A673 (cell line): ENCODE results near the gene E2F3. TPM values are rescaled to one million over a fixed set of nuclear protein-coding genes. Genes with fewer than 3 reads are reported as not detected.

Experiments used
- BruUV-seq: library from RNA; stranded (reverse); fragments of 400-500 nt; replicated peaks from 2 replicates; lab custom pipeline; 2021; lab: Mats Ljungman, UMichigan
- CTCF ChIA-PET: fragments of 300-600 bp; sonication (Branson Sonifier 250); formaldehyde crosslinking; loops from one replicate; lab custom pipeline; 2022; ENCODE audit warnings: antibody characterized with exemption; lab: Charles Lee
- POLR2A ChIA-PET: fragments of 300-600 bp; sonication (Branson Sonifier 250); formaldehyde crosslinking; loops from one replicate; lab custom pipeline; 2022; ENCODE audit warnings: antibody characterized with exemption; ENCODE audit not compliant: low non-redundant PET; lab: Charles Lee
- DNase-seq: peaks from one replicate; pipeline ENCODE4 v3.0.0-alpha.2; 2015; ENCODE audit warnings: low spot score
- H3K27ac ChIP-seq: fragments of 200-600 bp; sonication (generic); 2 replicates; pipeline ENCODE4 v1.5.1; 2016; ENCODE audit warnings: mixed run types, low read depth, mild to moderate bottlenecking, mixed read lengths, antibody characterized with exemption, low read length; ENCODE audit not compliant: poor library complexity, severe bottlenecking
- H3K27me3 ChIP-seq: fragments of 200-600 bp; sonication (generic); replicated peaks from 2 replicates; pipeline ENCODE4 v1.6.1; 2017; ENCODE audit warnings: mixed run types, low read depth, mild to moderate bottlenecking, mixed read lengths, antibody characterized with exemption, low read length; ENCODE audit not compliant: insufficient read depth, poor library complexity
- H3K36me3 ChIP-seq: fragments of 200-600 bp; sonication (generic); 2 replicates; pipeline ENCODE4 v1.6.1; 2016; ENCODE audit warnings: mixed run types, mild to moderate bottlenecking, mixed read lengths, antibody characterized with exemption, low read length; ENCODE audit not compliant: insufficient read depth, poor library complexity, severe bottlenecking
- H3K4me1 ChIP-seq: fragments of 200-600 bp; sonication (generic); 2 replicates; pipeline ENCODE4 v1.6.1; 2017; ENCODE audit warnings: mixed run types, mild to moderate bottlenecking, mixed read lengths, antibody characterized with exemption, low read length; ENCODE audit not compliant: insufficient read depth, poor library complexity, severe bottlenecking
- H3K4me3 ChIP-seq: fragments of 200-600 bp; sonication (generic); 2 replicates; pipeline ENCODE4 v1.5.1; 2016; ENCODE audit warnings: low read depth, mixed run types, mild to moderate bottlenecking, mixed read lengths, low read length; ENCODE audit not compliant: poor library complexity, severe bottlenecking
- H3K9me3 ChIP-seq: fragments of 200-600 bp; sonication (generic); 2 replicates; pipeline ENCODE4 v1.6.1; 2016; ENCODE audit warnings: mixed run types, low read depth, mild to moderate bottlenecking, mixed read lengths, antibody characterized with exemption, low read length; ENCODE audit not compliant: poor library complexity, severe bottlenecking
- EZH2 ChIP-seq: fragments of 200-600 bp; sonication (generic); IDR thresholded peaks from 2 replicates; pipeline ENCODE4 v1.6.1; 2017; ENCODE audit warnings: borderline replicate concordance, low read depth, mild to moderate bottlenecking, mixed read lengths, antibody characterized with exemption, low read length; ENCODE audit not compliant: poor library complexity, severe bottlenecking
- intact Hi-C: fragments of 100-400 bp; cut with micrococcal nuclease; formaldehyde crosslinking; loops from one replicate; pipeline ENCODE4 v1.10.0; 2022; ENCODE audit not compliant: unreplicated experiment
- total RNA-seq: library from RNA; stranded (reverse); gene quantifications from 2 replicates; pipeline ENCODE4 v1.2.3, GENCODE V29; 2021
- TF ChIP-seq, protein P1 (sequence below): fragments of 300-800, 200-600 bp; sonication (generic); conservative IDR thresholded peaks from 2 replicates; pipeline ENCODE4 v1.5.1; 2017; ENCODE audit warnings: low read depth, mild to moderate bottlenecking, antibody characterized with exemption, low read length, moderate library complexity, mixed read lengths

E2F3 gene
- total RNA-seq, 1 experiment from 2014 or later = 42.4 TPM

DNA sequence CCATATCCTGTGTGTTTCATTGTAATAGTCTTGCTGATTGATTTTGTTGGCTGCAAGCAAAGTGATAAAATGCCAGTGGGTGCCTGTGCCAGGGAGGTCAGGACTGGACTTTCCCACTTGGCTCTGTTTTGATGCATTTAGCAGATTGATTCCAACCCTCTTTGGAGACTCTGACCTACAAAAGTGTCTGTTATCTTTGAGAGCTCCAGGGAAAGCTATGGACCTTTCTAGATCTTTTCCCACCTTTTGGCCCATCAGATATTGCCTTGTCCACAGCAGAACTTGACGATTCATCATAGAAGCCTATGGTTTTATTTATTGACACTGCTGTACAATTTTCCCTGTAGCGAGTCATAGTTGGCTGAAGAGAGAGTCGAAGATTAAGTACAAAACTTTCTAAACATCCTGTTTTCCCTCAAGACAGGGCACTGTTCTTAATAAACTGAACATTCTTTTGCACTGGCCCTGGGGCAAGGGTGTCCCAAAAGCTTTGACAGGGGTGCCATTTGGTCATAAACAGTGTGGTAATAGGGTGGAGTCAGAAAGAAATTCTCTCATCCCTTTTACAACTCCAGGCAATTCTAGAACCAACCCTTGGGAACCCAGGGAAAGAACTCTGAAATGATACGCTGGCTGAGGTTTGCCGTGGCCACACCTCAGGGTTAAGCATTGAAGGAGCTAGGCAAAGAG, 53.7 kb downstream of the E2F3 start:
- CTCF ChIA-PET = no interaction called here

GRCh38 chr6:20458027-20458894, 56.6 kb downstream of the E2F3 start:
- BruUV-seq = no TSS peak
- TF ChIP-seq, protein P1, sequence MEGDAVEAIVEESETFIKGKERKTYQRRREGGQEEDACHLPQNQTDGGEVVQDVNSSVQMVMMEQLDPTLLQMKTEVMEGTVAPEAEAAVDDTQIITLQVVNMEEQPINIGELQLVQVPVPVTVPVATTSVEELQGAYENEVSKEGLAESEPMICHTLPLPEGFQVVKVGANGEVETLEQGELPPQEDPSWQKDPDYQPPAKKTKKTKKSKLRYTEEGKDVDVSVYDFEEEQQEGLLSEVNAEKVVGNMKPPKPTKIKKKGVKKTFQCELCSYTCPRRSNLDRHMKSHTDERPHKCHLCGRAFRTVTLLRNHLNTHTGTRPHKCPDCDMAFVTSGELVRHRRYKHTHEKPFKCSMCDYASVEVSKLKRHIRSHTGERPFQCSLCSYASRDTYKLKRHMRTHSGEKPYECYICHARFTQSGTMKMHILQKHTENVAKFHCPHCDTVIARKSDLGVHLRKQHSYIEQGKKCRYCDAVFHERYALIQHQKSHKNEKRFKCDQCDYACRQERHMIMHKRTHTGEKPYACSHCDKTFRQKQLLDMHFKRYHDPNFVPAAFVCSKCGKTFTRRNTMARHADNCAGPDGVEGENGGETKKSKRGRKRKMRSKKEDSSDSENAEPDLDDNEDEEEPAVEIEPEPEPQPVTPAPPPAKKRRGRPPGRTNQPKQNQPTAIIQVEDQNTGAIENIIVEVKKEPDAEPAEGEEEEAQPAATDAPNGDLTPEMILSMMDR = no peak
- TF ChIP-seq EZH2 = no peak
- H3K27me3 ChIP-seq = no peaks in the 10 kb centered on the region
- H3K4me3 ChIP-seq = no peak overlapping the region
- CTCF ChIA-PET = no interaction called here
- no peak overlapping the region for H3K27ac ChIP-seq
- H3K9me3 ChIP-seq = no peaks in the 10 kb centered on the region
- no peaks in the 10 kb centered on the region for H3K4me1 ChIP-seq
- no peaks in the 10 kb centered on the region for H3K36me3 ChIP-seq
- DNase-seq = no peak
- intact Hi-C loops = no loop called here
- POLR2A ChIA-PET = no interaction called here

More for the DNA sequence above, 53.7 kb downstream of the E2F3 start:
- intact Hi-C loops = no loop called here
- H3K27me3 ChIP-seq = no peaks in the 10 kb centered on the region
- no peaks in the 10 kb centered on the region for H3K36me3 ChIP-seq
- DNase-seq = no peak
- BruUV-seq = no TSS peak
- no peaks in the 10 kb centered on the region for H3K4me1 ChIP-seq
- H3K27ac ChIP-seq = no peak overlapping the region
- peaks cover 6% of the 10 kb centered on the region for H3K9me3 ChIP-seq
- POLR2A ChIA-PET = no interaction called here
- no peak overlapping the region for H3K4me3 ChIP-seq
- no peak for TF ChIP-seq EZH2
- TF ChIP-seq, protein P1 = no peak

DNA sequence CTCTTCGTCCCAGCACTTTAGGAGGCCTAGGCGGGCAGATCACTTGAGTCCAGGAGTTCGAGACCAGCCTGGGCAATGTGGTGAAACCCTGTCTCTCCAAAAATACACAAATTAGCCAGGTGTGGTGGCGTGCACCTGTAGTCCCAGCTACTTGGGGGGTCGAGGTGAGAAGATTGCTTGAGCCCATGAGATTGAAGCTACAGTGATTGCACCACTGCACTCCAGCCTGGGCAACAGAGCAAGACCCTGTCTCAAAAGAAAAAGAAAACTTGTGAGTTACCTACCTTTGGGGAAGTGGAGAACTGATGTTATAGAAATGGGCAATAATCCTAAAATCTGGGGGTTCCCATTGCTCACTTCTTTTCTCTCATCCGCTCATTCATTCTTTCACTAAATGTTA, 58.0 kb downstream of the E2F3 start:
- Histone ChIP-seq H3K27ac (no peak overlapping the region), H3K36me3 (no peaks in the 10 kb centered on the region), H3K4me1 (no peaks in the 10 kb centered on the region), H3K9me3 (no peaks in the 10 kb centered on the region), H3K27me3 (no peaks in the 10 kb centered on the region), H3K4me3 (no peak overlapping the region)
- CTCF ChIA-PET = no interaction called here
- DNase-seq = no peak
- POLR2A ChIA-PET = no interaction called here
- intact Hi-C loops = no loop called here
- BruUV-seq = no TSS peak
- TF ChIP-seq, protein P1 = no peak
- no peak for TF ChIP-seq EZH2
